ENCODE data around the gene FUT8. TPM values are rescaled to one million over a fixed set of nuclear protein-coding genes. Genes with fewer than 3 reads are reported as not detected.

FUT8 gene
- total and polyA plus RNA-seq, 4 donors, result 1.1 to 14.1 (median 4.0) TPM

DNA sequence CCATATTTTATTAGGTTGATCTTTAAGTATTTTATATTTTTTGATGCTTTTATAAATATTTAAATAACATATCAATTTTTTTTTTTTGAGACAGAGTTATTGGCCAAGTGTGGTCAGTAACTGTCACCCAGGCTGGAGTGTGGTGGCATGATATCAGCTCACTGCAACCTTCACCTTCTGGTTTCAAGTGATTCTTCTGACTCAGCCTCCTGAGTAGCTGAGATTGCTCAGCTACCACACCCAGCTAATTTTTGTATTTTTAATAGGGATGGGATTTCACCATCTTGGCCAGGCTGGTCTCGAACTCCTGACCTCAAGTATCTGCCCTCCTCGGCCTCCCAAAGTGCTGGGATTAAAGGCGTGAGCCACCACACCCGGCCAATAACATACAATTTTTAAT lies 71.1 kb downstream of the FUT8 start:
- H3K27ac ChIP-seq (ENCODE audit: low read depth in 1 of 2, low read length in 2 of 2), result no peak overlapping the region
- 92% methylated on average over 4 of the region's 4 CpGs for WGBS
- no peaks in the 10 kb centered on the region for H3K36me3 ChIP-seq (ENCODE audit: control insufficient read depth in 4 of 4, insufficient read depth in 3 of 4, low read depth in 1 of 4, low read length in 3 of 4)
- H3K4me1 ChIP-seq (ENCODE audit: control insufficient read depth in 4 of 4, insufficient read depth in 4 of 4, low read length in 3 of 4), result no peaks in the 10 kb centered on the region
- no peaks in the 10 kb centered on the region for H3K9me3 ChIP-seq (ENCODE audit: control insufficient read depth in 4 of 4, low read length in 3 of 4)
- H3K27me3 ChIP-seq (ENCODE audit: control insufficient read depth in 4 of 4, insufficient read depth in 4 of 4, low read length in 3 of 4), result no peaks in the 10 kb centered on the region
- no peak for TF ChIP-seq RAD21 (IDR thresholded peaks at IDR 0.05)
- no peak for TF ChIP-seq YY1 (IDR thresholded peaks at IDR 0.05)
- no peak for TF ChIP-seq NR2F2 (IDR thresholded peaks at IDR 0.05)
- TF ChIP-seq HNF4A (conservative IDR thresholded peaks at IDR 0.05), result no peak
- TF ChIP-seq, protein P1, sequence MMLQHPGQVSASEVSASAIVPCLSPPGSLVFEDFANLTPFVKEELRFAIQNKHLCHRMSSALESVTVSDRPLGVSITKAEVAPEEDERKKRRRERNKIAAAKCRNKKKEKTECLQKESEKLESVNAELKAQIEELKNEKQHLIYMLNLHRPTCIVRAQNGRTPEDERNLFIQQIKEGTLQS (IDR thresholded peaks at IDR 0.05), result no peak
- TF ChIP-seq, protein P2, sequence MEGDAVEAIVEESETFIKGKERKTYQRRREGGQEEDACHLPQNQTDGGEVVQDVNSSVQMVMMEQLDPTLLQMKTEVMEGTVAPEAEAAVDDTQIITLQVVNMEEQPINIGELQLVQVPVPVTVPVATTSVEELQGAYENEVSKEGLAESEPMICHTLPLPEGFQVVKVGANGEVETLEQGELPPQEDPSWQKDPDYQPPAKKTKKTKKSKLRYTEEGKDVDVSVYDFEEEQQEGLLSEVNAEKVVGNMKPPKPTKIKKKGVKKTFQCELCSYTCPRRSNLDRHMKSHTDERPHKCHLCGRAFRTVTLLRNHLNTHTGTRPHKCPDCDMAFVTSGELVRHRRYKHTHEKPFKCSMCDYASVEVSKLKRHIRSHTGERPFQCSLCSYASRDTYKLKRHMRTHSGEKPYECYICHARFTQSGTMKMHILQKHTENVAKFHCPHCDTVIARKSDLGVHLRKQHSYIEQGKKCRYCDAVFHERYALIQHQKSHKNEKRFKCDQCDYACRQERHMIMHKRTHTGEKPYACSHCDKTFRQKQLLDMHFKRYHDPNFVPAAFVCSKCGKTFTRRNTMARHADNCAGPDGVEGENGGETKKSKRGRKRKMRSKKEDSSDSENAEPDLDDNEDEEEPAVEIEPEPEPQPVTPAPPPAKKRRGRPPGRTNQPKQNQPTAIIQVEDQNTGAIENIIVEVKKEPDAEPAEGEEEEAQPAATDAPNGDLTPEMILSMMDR (IDR thresholded peaks at IDR 0.05; ENCODE audit: low read depth, low read length, missing input control), result no peak
- TF ChIP-seq, protein P3, sequence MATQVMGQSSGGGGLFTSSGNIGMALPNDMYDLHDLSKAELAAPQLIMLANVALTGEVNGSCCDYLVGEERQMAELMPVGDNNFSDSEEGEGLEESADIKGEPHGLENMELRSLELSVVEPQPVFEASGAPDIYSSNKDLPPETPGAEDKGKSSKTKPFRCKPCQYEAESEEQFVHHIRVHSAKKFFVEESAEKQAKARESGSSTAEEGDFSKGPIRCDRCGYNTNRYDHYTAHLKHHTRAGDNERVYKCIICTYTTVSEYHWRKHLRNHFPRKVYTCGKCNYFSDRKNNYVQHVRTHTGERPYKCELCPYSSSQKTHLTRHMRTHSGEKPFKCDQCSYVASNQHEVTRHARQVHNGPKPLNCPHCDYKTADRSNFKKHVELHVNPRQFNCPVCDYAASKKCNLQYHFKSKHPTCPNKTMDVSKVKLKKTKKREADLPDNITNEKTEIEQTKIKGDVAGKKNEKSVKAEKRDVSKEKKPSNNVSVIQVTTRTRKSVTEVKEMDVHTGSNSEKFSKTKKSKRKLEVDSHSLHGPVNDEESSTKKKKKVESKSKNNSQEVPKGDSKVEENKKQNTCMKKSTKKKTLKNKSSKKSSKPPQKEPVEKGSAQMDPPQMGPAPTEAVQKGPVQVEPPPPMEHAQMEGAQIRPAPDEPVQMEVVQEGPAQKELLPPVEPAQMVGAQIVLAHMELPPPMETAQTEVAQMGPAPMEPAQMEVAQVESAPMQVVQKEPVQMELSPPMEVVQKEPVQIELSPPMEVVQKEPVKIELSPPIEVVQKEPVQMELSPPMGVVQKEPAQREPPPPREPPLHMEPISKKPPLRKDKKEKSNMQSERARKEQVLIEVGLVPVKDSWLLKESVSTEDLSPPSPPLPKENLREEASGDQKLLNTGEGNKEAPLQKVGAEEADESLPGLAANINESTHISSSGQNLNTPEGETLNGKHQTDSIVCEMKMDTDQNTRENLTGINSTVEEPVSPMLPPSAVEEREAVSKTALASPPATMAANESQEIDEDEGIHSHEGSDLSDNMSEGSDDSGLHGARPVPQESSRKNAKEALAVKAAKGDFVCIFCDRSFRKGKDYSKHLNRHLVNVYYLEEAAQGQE (IDR thresholded peaks at IDR 0.05), result no peak
- no peak for TF ChIP-seq SP1 (IDR thresholded peaks at IDR 0.05)
- TF ChIP-seq EGR1 (IDR thresholded peaks at IDR 0.05; ENCODE audit: low read depth in 2 of 2), result no peak
- TF ChIP-seq, protein P4, sequence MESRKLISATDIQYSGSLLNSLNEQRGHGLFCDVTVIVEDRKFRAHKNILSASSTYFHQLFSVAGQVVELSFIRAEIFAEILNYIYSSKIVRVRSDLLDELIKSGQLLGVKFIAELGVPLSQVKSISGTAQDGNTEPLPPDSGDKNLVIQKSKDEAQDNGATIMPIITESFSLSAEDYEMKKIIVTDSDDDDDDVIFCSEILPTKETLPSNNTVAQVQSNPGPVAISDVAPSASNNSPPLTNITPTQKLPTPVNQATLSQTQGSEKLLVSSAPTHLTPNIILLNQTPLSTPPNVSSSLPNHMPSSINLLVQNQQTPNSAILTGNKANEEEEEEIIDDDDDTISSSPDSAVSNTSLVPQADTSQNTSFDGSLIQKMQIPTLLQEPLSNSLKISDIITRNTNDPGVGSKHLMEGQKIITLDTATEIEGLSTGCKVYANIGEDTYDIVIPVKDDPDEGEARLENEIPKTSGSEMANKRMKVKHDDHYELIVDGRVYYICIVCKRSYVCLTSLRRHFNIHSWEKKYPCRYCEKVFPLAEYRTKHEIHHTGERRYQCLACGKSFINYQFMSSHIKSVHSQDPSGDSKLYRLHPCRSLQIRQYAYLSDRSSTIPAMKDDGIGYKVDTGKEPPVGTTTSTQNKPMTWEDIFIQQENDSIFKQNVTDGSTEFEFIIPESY (IDR thresholded peaks at IDR 0.05), result no peak
- TF ChIP-seq FOXA2 (IDR thresholded peaks at IDR 0.05), result no peak
- no peak for TF ChIP-seq RXRA (IDR thresholded peaks at IDR 0.05)
- TF ChIP-seq TAF1 (conservative IDR thresholded peaks at IDR 0.05), result no peak
- no peak for TF ChIP-seq GABPA (IDR thresholded peaks at IDR 0.05 in 1 of 2, conservative IDR thresholded peaks at IDR 0.05 in 1 of 2)
- no peak for TF ChIP-seq FOXA1 (IDR thresholded peaks at IDR 0.05)
- TF ChIP-seq, protein P5, sequence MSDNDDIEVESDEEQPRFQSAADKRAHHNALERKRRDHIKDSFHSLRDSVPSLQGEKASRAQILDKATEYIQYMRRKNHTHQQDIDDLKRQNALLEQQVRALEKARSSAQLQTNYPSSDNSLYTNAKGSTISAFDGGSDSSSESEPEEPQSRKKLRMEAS (IDR thresholded peaks at IDR 0.05), result no peak
- TF ChIP-seq HNF4G (IDR thresholded peaks at IDR 0.05), result no peak
- DNase-seq (ENCODE audit: low spot score), result no peak
- H3K9ac ChIP-seq (ENCODE audit: low read depth in 1 of 2, low read length in 2 of 2), result no peak overlapping the region
- no peak overlapping the region for H3K4me3 ChIP-seq (ENCODE audit: low read depth in 1 of 3, low read length in 3 of 3)

DNA sequence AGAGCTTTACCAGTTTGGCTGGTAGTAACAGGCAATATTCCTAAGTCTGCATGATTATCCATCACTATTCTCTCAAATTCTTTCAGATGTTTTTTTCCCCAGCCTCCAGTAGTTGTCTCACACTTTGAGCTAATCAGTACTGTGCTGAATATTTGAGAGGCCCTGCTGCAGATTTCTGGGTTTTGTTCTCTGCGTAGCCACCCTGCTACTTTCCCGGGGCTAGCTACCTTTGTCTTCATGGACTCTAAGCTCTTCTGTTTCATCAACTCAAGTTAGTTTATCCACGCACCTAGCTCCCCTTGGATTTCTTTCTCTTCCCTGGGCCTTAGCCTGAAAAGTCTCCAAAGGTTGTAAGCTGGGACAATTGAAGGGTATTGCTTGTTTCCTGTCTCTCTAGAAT lies 73.0 kb downstream of the FUT8 start:
- no peak overlapping the region for H3K9ac ChIP-seq (ENCODE audit: low read depth in 1 of 2, low read length in 2 of 2)
- no peaks in the 10 kb centered on the region for H3K9me3 ChIP-seq (ENCODE audit: control insufficient read depth in 4 of 4, low read length in 3 of 4)
- no peaks in the 10 kb centered on the region for H3K36me3 ChIP-seq (ENCODE audit: control insufficient read depth in 4 of 4, insufficient read depth in 3 of 4, low read depth in 1 of 4, low read length in 3 of 4)
- WGBS, result 84% methylated on average over 3 of the region's 3 CpGs
- no peaks in the 10 kb centered on the region for H3K27me3 ChIP-seq (ENCODE audit: control insufficient read depth in 4 of 4, insufficient read depth in 4 of 4, low read length in 3 of 4)
- no peak for DNase-seq (ENCODE audit: low spot score)
- no peaks in the 10 kb centered on the region for H3K4me1 ChIP-seq (ENCODE audit: control insufficient read depth in 4 of 4, insufficient read depth in 4 of 4, low read length in 3 of 4)
- TF ChIP-seq, protein P1 (IDR thresholded peaks at IDR 0.05), result no peak
- TF ChIP-seq RAD21 (IDR thresholded peaks at IDR 0.05), result no peak
- no peak for TF ChIP-seq NR2F2 (IDR thresholded peaks at IDR 0.05)
- no peak for TF ChIP-seq FOXA1 (IDR thresholded peaks at IDR 0.05)
- TF ChIP-seq FOXA2 (IDR thresholded peaks at IDR 0.05), result no peak
- no peak for TF ChIP-seq RXRA (IDR thresholded peaks at IDR 0.05)
- no peak for TF ChIP-seq EGR1 (IDR thresholded peaks at IDR 0.05; ENCODE audit: low read depth in 2 of 2)
- no peak for TF ChIP-seq HNF4A (conservative IDR thresholded peaks at IDR 0.05)
- TF ChIP-seq YY1 (IDR thresholded peaks at IDR 0.05), result no peak
- TF ChIP-seq, protein P5 (IDR thresholded peaks at IDR 0.05), result no peak
- TF ChIP-seq GABPA (IDR thresholded peaks at IDR 0.05 in 1 of 2, conservative IDR thresholded peaks at IDR 0.05 in 1 of 2), result no peak
- no peak for TF ChIP-seq TAF1 (conservative IDR thresholded peaks at IDR 0.05)
- no peak for TF ChIP-seq SP1 (IDR thresholded peaks at IDR 0.05)
- no peak for TF ChIP-seq HNF4G (IDR thresholded peaks at IDR 0.05)
- TF ChIP-seq, protein P3 (IDR thresholded peaks at IDR 0.05), result no peak
- H3K4me3 ChIP-seq (ENCODE audit: low read depth in 1 of 3, low read length in 3 of 3), result no peak overlapping the region
- no peak overlapping the region for H3K27ac ChIP-seq (ENCODE audit: low read depth in 1 of 2, low read length in 2 of 2)

Measured in liver (tissue), 9 donors.